ENCODE results near the gene PIK3R5.

DNA sequence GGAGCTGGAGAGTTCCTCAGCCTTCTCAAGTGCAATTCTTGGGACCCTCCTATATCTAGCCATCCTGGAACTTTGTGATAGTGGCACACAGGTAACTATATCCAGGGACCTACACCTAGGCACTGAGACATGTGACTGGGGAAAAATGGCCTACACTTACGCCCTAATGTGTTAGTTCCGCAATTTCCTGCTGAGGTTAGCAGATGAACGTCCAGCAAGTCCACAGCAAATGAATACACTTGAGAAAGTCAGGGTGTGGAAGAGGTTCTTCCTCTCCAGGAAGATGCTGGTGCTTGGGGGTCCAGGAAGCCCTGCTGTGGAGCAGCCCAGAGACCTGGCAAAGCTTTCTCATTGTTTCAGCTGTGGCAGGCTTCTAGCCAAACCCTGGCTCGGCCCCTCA lies 20.8 kb downstream of the PIK3R5 start:
- TF ChIP-seq POLR2A (IDR thresholded peaks at IDR 0.05): no peak
- TF ChIP-seq CTCF (IDR thresholded peaks at IDR 0.05): no peak
